Neural progenitor cell (in vitro differentiated cells): Measurements from ENCODE around the gene SHKBP1. TPM values are rescaled to one million over a fixed set of nuclear protein-coding genes. Genes with fewer than 3 reads are reported as not detected.
A peak's percentile ranks its signal among the peaks of the same experiment; 100 is the strongest.

ENCODE experiments used
- DNase-seq: peaks from one replicate; pipeline ENCODE4 v3.0.0-alpha.2; 2016; ENCODE audit warnings: low spot score
- H2AFZ ChIP-seq: fragments of 200-600 bp; sonication (generic); replicated peaks from 2 replicates; pipeline ENCODE4 v1.6.1; 2016; ENCODE audit warnings: antibody characterized with exemption
- H3F3A ChIP-seq: fragments of 200-600 bp; sonication (generic); 2 replicates; pipeline ENCODE4 v1.6.1; 2016; ENCODE audit warnings: antibody characterized with exemption, low read depth
- H3K27ac ChIP-seq: fragments of 200-600 bp; sonication (generic); 2 replicates; pipeline ENCODE4 v1.5.1; 2016; ENCODE audit warnings: mild to moderate bottlenecking
- H3K27me3 ChIP-seq: fragments of 200-600 bp; sonication (generic); 2 replicates; pipeline ENCODE4 v1.6.1; 2016; ENCODE audit warnings: mild to moderate bottlenecking, moderate library complexity
- H3K36me3 ChIP-seq: fragments of 200-600 bp; sonication (generic); 2 replicates; pipeline ENCODE4 v1.5.1; 2016
- H3K4me1 ChIP-seq: fragments of 200-600 bp; sonication (generic); 2 replicates; pipeline ENCODE4 v1.6.1; 2016; ENCODE audit warnings: mixed run types
- H3K4me2 ChIP-seq: fragments of 200-600 bp; sonication (generic); 2 replicates; pipeline ENCODE4 v1.6.1; 2016
- H3K4me3 ChIP-seq: fragments of 200-600 bp; sonication (generic); 2 replicates; pipeline ENCODE4 v1.5.1; 2016
- H3K79me2 ChIP-seq: fragments of 200-600 bp; sonication (generic); 2 replicates; pipeline ENCODE4 v1.6.1; 2016; ENCODE audit warnings: low read depth
- H3K9ac ChIP-seq: fragments of 200-600 bp; sonication (generic); 2 replicates; pipeline ENCODE4 v1.6.1; 2016
- H3K9me3 ChIP-seq: fragments of 200-600 bp; sonication (generic); 2 replicates; pipeline ENCODE4 v1.5.1; 2016; ENCODE audit warnings: low read depth
- H4K20me1 ChIP-seq: fragments of 200-600 bp; sonication (generic); 2 replicates; pipeline ENCODE4 v1.6.1; 2016; ENCODE audit warnings: low read depth
- H3K27ac Mint-ChIP-seq: 3 replicates; pipeline ENCODE4 v1.8.0; 2021; ENCODE audit warnings: mixed read lengths
- H3K27me3 Mint-ChIP-seq: 2 replicates; pipeline ENCODE4 v1.8.0; 2022; ENCODE audit warnings: low read depth, mild to moderate bottlenecking, inconsistent platforms, moderate library complexity, mixed read lengths; ENCODE audit not compliant: insufficient read depth
- H3K36me3 Mint-ChIP-seq: 3 replicates; pipeline ENCODE4 v1.8.0; 2021; ENCODE audit warnings: mixed read lengths
- H3K4me1 Mint-ChIP-seq: 3 replicates; pipeline ENCODE4 v1.8.0; 2021; ENCODE audit warnings: mixed read lengths
- H3K4me3 Mint-ChIP-seq: 3 replicates; pipeline ENCODE4 v1.8.0; 2021; ENCODE audit warnings: mild to moderate bottlenecking, moderate library complexity, mixed read lengths
- H3K9me3 Mint-ChIP-seq: 3 replicates; pipeline ENCODE4 v1.8.0; 2020; ENCODE audit warnings: mixed read lengths
- EZH2 ChIP-seq: fragments of 200-600 bp; sonication (generic); IDR thresholded peaks from 2 replicates; pipeline ENCODE4 v1.6.1; 2017; ENCODE audit warnings: antibody characterized with exemption, mild to moderate bottlenecking, moderate library complexity
- EZH2phosphoT487 ChIP-seq: fragments of 200-600 bp; sonication (generic); IDR thresholded peaks from 2 replicates; pipeline ENCODE4 v1.6.1; 2017; ENCODE audit warnings: antibody characterized with exemption
- total RNA-seq: library from RNA; depleted of rRNA; stranded (reverse); fragments of >200 nt; gene quantifications from 2 replicates; pipeline ENCODE4 v1.2.3, GENCODE V29; 2015; ENCODE audit warnings: low replicate concordance
- TF ChIP-seq, protein P1 (sequence below): fragments of 200-600 bp; sonication (generic); IDR thresholded peaks from 2 replicates; pipeline ENCODE4 v1.5.1; 2017; ENCODE audit warnings: antibody characterized with exemption, mild to moderate bottlenecking

Gene SHKBP1
- total RNA-seq, 1 donor from 2014 or later: 20.6 TPM

DNA sequence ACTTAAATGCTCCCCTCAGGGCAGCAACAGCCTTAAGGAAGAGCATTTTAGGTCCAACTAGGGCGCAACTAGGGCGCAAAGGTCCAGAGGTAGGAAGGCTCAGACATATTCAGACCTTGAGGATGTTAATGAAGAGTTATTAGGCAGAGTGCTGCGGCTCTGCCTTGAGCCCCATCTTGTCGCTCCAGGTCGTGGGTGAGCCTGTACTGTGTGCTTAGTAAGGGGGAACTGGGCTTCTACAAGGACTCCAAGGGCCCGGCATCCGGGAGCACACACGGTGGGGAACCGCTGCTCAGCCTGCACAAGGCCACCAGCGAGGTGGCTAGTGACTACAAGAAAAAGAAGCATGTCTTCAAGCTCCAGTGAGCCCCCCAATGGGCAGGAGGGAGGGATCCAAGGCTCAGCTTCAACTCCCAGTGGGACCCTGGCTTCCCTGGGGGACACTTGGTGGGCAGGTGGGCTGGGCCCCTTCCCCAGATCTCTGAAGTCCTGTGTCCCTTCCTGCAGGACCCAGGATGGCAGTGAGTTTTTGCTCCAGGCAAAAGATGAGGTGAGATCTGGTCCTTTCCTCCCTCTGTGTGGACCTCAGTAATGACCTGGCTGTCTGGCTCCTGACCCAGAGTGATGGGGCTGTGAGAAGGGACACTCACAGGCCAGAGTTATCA is 4.7 kb upstream of the SHKBP1 start:
- Histone ChIP-seq H3K79me2 (no peaks in the 10 kb centered on the region), H2AFZ (no peak overlapping the region), H3K36me3 (no peaks in the 10 kb centered on the region), H3K27ac (no peak overlapping the region), H3K4me3 (no peak overlapping the region), H3F3A (peaks cover 27% of the 10 kb centered on the region), H3K4me1 (no peaks in the 10 kb centered on the region), H4K20me1 (no peaks in the 10 kb centered on the region), H3K27me3 (peaks cover 47% of the 10 kb centered on the region), H3K9me3 (no peaks in the 10 kb centered on the region), H3K9ac (no peak overlapping the region), H3K4me2 (no peak overlapping the region)
- TF ChIP-seq EZH2 (no peak), EZH2phosphoT487 (no peak)
- TF ChIP-seq, protein P1, sequence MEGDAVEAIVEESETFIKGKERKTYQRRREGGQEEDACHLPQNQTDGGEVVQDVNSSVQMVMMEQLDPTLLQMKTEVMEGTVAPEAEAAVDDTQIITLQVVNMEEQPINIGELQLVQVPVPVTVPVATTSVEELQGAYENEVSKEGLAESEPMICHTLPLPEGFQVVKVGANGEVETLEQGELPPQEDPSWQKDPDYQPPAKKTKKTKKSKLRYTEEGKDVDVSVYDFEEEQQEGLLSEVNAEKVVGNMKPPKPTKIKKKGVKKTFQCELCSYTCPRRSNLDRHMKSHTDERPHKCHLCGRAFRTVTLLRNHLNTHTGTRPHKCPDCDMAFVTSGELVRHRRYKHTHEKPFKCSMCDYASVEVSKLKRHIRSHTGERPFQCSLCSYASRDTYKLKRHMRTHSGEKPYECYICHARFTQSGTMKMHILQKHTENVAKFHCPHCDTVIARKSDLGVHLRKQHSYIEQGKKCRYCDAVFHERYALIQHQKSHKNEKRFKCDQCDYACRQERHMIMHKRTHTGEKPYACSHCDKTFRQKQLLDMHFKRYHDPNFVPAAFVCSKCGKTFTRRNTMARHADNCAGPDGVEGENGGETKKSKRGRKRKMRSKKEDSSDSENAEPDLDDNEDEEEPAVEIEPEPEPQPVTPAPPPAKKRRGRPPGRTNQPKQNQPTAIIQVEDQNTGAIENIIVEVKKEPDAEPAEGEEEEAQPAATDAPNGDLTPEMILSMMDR: no peak
- no peak overlapping the region for H3K27ac Mint-ChIP-seq
- H3K4me3 Mint-ChIP-seq: no peak overlapping the region
- H3K27me3 Mint-ChIP-seq: peaks cover 38% of the 10 kb centered on the region
- peaks cover 15% of the 10 kb centered on the region for H3K4me1 Mint-ChIP-seq
- H3K9me3 Mint-ChIP-seq: no peaks in the 10 kb centered on the region
- DNase-seq: no peak
- H3K36me3 Mint-ChIP-seq: no peaks in the 10 kb centered on the region

DNA sequence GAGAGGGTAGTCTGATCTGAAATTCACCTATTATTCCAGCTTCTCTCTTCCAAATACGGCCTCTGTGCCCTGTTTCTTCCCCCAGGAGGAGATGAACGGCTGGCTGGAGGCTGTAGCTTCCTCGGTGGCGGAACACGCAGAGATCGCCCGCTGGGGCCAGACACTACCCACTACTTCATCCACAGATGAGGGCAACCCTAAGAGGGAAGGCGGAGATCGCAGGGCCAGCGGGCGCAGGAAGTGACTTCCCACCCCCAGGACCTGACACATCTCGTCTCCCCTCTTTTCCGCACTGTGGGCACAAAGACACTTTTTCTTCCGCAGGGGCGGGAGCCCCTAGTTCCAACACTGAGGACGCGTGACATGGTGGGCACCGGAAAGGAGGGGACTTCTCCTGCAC is 1.3 kb upstream of the SHKBP1 start:
- H2AFZ ChIP-seq: no peak overlapping the region
- H3K4me3 ChIP-seq: no peak overlapping the region

DNA sequence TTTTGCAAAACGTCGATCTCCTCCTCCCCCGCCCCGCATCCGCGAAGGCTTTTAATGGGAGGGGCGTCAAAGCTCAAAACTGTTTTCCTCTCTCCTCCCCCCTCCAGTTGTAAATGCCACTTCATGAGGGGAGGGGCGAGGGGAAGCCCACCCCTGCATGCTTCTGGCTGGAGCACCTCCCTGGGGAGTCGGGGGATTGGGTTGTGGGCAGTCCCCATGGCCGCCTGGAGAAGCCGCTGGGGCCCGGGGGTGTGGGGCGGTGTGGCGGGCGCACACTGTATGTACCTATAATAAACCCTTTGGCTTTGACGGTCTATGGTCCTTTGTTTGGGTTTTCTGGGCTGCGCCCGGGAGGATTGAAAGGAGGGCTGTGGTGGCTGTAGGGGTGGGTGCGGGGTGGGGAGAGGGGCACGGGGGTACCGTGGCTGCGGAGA is 505 bp upstream of the SHKBP1 start:
- Mint-ChIP-seq H3K4me3 (peak overlapping the region; percentile 85), H3K27ac (no peak overlapping the region), H3K36me3 (peaks cover 2% of the 10 kb centered on the region), H3K9me3 (no peaks in the 10 kb centered on the region), H3K27me3 (peaks cover 10% of the 10 kb centered on the region), H3K4me1 (peaks cover 7% of the 10 kb centered on the region)
- Histone ChIP-seq H3K4me2 (peak overlapping the region; percentile 92), H3K9me3 (no peaks in the 10 kb centered on the region), H3K9ac (no peak overlapping the region), H3K27ac (no peak overlapping the region), H4K20me1 (no peaks in the 10 kb centered on the region), H3K36me3 (no peaks in the 10 kb centered on the region), H3K4me3 (peak overlapping the region; percentile 95), H3K79me2 (no peaks in the 10 kb centered on the region), H3F3A (peaks cover 26% of the 10 kb centered on the region), H2AFZ (peak overlapping the region; percentile 94), H3K4me1 (no peaks in the 10 kb centered on the region), H3K27me3 (peaks cover 13% of the 10 kb centered on the region)
- DNase-seq: peak; percentile 36
- TF ChIP-seq EZH2phosphoT487 (no peak), EZH2 (peak; percentile 29)

More for the DNA sequence above, 1.3 kb upstream of the SHKBP1 start:
- H3K36me3 ChIP-seq: no peaks in the 10 kb centered on the region
- H3K27ac ChIP-seq: no peak overlapping the region
- no peaks in the 10 kb centered on the region for H4K20me1 ChIP-seq
- no peaks in the 10 kb centered on the region for H3K79me2 ChIP-seq
- peaks cover 26% of the 10 kb centered on the region for H3F3A ChIP-seq
- H3K9me3 ChIP-seq: no peaks in the 10 kb centered on the region
- peaks cover 10% of the 10 kb centered on the region for H3K4me1 Mint-ChIP-seq
- H3K36me3 Mint-ChIP-seq: no peaks in the 10 kb centered on the region
- peaks cover 13% of the 10 kb centered on the region for H3K27me3 ChIP-seq
- peaks cover 12% of the 10 kb centered on the region for H3K27me3 Mint-ChIP-seq
- no peak overlapping the region for H3K9ac ChIP-seq
- TF ChIP-seq, protein P1: no peak
- TF ChIP-seq EZH2: no peak
- no peak overlapping the region for H3K27ac Mint-ChIP-seq
- peak overlapping the region; percentile 73 for H3K4me3 Mint-ChIP-seq
- no peak overlapping the region for H3K4me2 ChIP-seq
- no peaks in the 10 kb centered on the region for H3K4me1 ChIP-seq
- no peak for DNase-seq
- H3K9me3 Mint-ChIP-seq: no peaks in the 10 kb centered on the region

DNA sequence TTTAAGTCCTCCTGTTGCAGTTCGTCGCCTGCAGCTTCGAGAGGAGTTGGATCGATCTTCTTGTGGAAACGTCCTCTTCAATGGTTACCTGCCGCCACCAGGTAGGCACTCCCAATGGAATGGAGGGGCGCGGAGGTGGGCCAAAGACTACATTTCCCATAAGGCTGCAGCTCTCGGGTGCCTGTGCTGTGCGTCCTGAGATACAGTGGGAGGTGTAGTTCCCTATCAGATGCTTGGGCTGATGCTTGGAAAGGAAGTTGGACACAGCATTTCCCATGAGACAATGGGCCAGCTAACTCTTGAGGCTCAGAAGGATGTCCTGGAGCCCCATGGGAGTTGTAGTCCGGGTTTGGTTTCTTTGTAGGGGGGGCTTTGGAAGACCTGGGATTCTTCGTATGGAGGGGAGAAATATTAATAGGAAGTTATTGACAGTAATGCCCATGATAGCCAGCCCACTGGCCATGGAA is 1.8 kb downstream of the SHKBP1 start:
- TF ChIP-seq, protein P1: no peak
- TF ChIP-seq EZH2 (no peak), EZH2phosphoT487 (no peak)
- Histone ChIP-seq H3K27me3 (peaks cover 13% of the 10 kb centered on the region), H3K79me2 (no peaks in the 10 kb centered on the region), H3K9me3 (no peaks in the 10 kb centered on the region), H3K27ac (no peak overlapping the region), H4K20me1 (no peaks in the 10 kb centered on the region), H3K4me1 (no peaks in the 10 kb centered on the region), H3K4me2 (no peak overlapping the region), H3F3A (peaks cover 26% of the 10 kb centered on the region), H3K36me3 (no peaks in the 10 kb centered on the region), H3K9ac (no peak overlapping the region), H2AFZ (no peak overlapping the region), H3K4me3 (no peak overlapping the region)
- Mint-ChIP-seq H3K4me1 (peaks cover 7% of the 10 kb centered on the region), H3K4me3 (peak overlapping the region; percentile 85), H3K9me3 (no peaks in the 10 kb centered on the region), H3K27ac (no peak overlapping the region), H3K36me3 (peaks cover 2% of the 10 kb centered on the region), H3K27me3 (peaks cover 10% of the 10 kb centered on the region)
- peak; percentile 72 for DNase-seq
